Measurements from ENCODE around the gene LCLAT1.

GRCh38 chr2:30456579-30456978 lies 9.5 kb downstream of the LCLAT1 start:
- TF ChIP-seq, protein P1, sequence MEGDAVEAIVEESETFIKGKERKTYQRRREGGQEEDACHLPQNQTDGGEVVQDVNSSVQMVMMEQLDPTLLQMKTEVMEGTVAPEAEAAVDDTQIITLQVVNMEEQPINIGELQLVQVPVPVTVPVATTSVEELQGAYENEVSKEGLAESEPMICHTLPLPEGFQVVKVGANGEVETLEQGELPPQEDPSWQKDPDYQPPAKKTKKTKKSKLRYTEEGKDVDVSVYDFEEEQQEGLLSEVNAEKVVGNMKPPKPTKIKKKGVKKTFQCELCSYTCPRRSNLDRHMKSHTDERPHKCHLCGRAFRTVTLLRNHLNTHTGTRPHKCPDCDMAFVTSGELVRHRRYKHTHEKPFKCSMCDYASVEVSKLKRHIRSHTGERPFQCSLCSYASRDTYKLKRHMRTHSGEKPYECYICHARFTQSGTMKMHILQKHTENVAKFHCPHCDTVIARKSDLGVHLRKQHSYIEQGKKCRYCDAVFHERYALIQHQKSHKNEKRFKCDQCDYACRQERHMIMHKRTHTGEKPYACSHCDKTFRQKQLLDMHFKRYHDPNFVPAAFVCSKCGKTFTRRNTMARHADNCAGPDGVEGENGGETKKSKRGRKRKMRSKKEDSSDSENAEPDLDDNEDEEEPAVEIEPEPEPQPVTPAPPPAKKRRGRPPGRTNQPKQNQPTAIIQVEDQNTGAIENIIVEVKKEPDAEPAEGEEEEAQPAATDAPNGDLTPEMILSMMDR (IDR thresholded peaks at IDR 0.05): no peak
- TF ChIP-seq POLR2A (IDR thresholded peaks at IDR 0.05; ENCODE audit: low read depth) (no peak), POLR2AphosphoS5 (IDR thresholded peaks at IDR 0.05) (no peak)
